GM12892 (cell line): ENCODE data around the gene ITSN1.

Experiments
- POLR2A ChIP-seq: IDR thresholded peaks from 2 replicates; pipeline ENCODE4 v1.6.1; 2011; ENCODE audit warnings: low read depth, low read length, control low read depth
- POLR2AphosphoS5 ChIP-seq: IDR thresholded peaks from 2 replicates; pipeline ENCODE4 v1.6.1; 2011; ENCODE audit warnings: low read depth, low read length, control low read depth

- TF ChIP-seq POLR2A, result no peak
- TF ChIP-seq POLR2AphosphoS5, result no peak
These were observed 228.5 kb downstream of the ITSN1 start for GRCh38 chr21:33870768-33871167.
